Kidney epithelial cell (primary cell): ENCODE results near the gene STK38L. TPM values are rescaled to one million over a fixed set of nuclear protein-coding genes. Genes with fewer than 3 reads are reported as not detected.

Source experiments
- DNase-seq: peaks from one replicate; pipeline ENCODE4 v3.0.0-alpha.2; 2010; ENCODE audit warnings: low read depth
- H3K27me3 ChIP-seq: 2 replicates; pipeline ENCODE4 v1.6.0; 2011; ENCODE audit warnings: low read length; ENCODE audit not compliant: control insufficient read depth, insufficient read depth
- H3K36me3 ChIP-seq: 2 replicates; pipeline ENCODE4 v1.5.1; 2011; ENCODE audit warnings: low read length; ENCODE audit not compliant: control insufficient read depth, insufficient read depth
- H3K4me3 ChIP-seq: 2 replicates; pipeline ENCODE4 v1.5.1; 2011; ENCODE audit warnings: low read depth, mild to moderate bottlenecking, control low read depth, low read length
- CTCF ChIP-seq: IDR thresholded peaks from 2 replicates; pipeline ENCODE4 v1.5.1; 2011; ENCODE audit warnings: mild to moderate bottlenecking, moderate library complexity, low read length, control low read depth, inconsistent platforms; ENCODE audit not compliant: insufficient read depth, poor library complexity, severe bottlenecking
- total RNA-seq: library from RNA; depleted of rRNA; stranded (reverse); fragments of >200 nt; gene quantifications from 2 replicates; pipeline ENCODE4 v1.2.3, GENCODE V29; 2015

STK38L gene
- total RNA-seq, 1 donor from 2014 or later = 28.0 TPM

- H3K4me3 ChIP-seq = no peak overlapping the region
- no peak for DNase-seq
- no peak for TF ChIP-seq CTCF
- no peaks in the 10 kb centered on the region for H3K36me3 ChIP-seq
- H3K27me3 ChIP-seq = no peaks in the 10 kb centered on the region
Observed at GRCh38 chr12:27334721-27335082, 90.6 kb downstream of the STK38L start.

GRCh38 chr12:27335364-27336281, 91.5 kb downstream of the STK38L start:
- DNase-seq = no peak
- TF ChIP-seq CTCF = no peak
- H3K4me3 ChIP-seq = no peak overlapping the region
- H3K27me3 ChIP-seq = no peaks in the 10 kb centered on the region
- no peaks in the 10 kb centered on the region for H3K36me3 ChIP-seq

- DNase-seq = no peak
- Histone ChIP-seq H3K4me3 (no peak overlapping the region), H3K27me3 (no peaks in the 10 kb centered on the region), H3K36me3 (no peaks in the 10 kb centered on the region)
- no peak for TF ChIP-seq CTCF
Observed at GRCh38 chr12:27336282-27336653, 92.2 kb downstream of the STK38L start.

- H3K4me3 ChIP-seq = no peak overlapping the region
Observed at GRCh38 chr12:27337376-27337775, 93.3 kb downstream of the STK38L start.

GRCh38 chr12:27338473-27338872, 94.4 kb downstream of the STK38L start:
- H3K27me3 ChIP-seq = no peaks in the 10 kb centered on the region
- no peak overlapping the region for H3K4me3 ChIP-seq
- no peak for DNase-seq
- no peaks in the 10 kb centered on the region for H3K36me3 ChIP-seq
- no peak for TF ChIP-seq CTCF

More at GRCh38 chr12:27337376-27337775, 93.3 kb downstream of the STK38L start:
- no peak for DNase-seq
- Histone ChIP-seq H3K27me3 (no peaks in the 10 kb centered on the region), H3K36me3 (no peaks in the 10 kb centered on the region)
- TF ChIP-seq CTCF = no peak

- no peaks in the 10 kb centered on the region for H3K36me3 ChIP-seq
- H3K27me3 ChIP-seq = no peaks in the 10 kb centered on the region
- TF ChIP-seq CTCF = no peak
- DNase-seq = no peak
- H3K4me3 ChIP-seq = no peak overlapping the region
Observed at GRCh38 chr12:27340971-27341370, 96.9 kb downstream of the STK38L start.
